ENCODE data around the gene COL23A1.

DNA sequence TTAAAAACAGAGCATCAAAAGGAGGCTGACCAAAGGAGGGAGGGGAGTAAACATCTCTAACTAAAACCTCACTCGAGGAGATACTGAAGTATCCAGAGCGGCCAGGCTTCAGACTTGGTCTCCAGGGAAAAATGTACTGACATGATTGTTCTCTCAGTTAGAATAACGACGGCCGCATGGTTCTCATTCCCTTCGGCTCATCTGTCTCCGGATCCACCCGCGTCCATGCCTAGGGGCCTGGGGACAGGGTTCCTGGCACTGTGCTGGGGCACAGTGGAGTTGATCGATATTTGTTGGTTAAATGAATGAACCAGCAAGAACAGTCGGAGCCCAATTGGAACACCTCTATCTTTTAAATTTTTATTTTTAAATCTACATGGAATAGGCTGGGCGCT lies 190.5 kb downstream of the COL23A1 start:
- no peak for TF ChIP-seq TAF7 (optimal IDR thresholded peaks at IDR 0.05; ENCODE audit: borderline replicate concordance, low read depth, low read length)
- no peak for TF ChIP-seq EP300 (IDR thresholded peaks at IDR 0.05; ENCODE audit: borderline replicate concordance in 1 of 2, low read depth in 2 of 2, low read length in 2 of 2)
- TF ChIP-seq CBX5 (IDR thresholded peaks at IDR 0.05; ENCODE audit: low read depth, low read length) = no peak
- TF ChIP-seq, protein P1, sequence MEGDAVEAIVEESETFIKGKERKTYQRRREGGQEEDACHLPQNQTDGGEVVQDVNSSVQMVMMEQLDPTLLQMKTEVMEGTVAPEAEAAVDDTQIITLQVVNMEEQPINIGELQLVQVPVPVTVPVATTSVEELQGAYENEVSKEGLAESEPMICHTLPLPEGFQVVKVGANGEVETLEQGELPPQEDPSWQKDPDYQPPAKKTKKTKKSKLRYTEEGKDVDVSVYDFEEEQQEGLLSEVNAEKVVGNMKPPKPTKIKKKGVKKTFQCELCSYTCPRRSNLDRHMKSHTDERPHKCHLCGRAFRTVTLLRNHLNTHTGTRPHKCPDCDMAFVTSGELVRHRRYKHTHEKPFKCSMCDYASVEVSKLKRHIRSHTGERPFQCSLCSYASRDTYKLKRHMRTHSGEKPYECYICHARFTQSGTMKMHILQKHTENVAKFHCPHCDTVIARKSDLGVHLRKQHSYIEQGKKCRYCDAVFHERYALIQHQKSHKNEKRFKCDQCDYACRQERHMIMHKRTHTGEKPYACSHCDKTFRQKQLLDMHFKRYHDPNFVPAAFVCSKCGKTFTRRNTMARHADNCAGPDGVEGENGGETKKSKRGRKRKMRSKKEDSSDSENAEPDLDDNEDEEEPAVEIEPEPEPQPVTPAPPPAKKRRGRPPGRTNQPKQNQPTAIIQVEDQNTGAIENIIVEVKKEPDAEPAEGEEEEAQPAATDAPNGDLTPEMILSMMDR (IDR thresholded peaks at IDR 0.05; ENCODE audit: control extremely low read depth in 1 of 3, insufficient read depth in 1 of 3, low read depth in 1 of 3, low read length in 3 of 3) = no peak
- TF ChIP-seq, protein P2, sequence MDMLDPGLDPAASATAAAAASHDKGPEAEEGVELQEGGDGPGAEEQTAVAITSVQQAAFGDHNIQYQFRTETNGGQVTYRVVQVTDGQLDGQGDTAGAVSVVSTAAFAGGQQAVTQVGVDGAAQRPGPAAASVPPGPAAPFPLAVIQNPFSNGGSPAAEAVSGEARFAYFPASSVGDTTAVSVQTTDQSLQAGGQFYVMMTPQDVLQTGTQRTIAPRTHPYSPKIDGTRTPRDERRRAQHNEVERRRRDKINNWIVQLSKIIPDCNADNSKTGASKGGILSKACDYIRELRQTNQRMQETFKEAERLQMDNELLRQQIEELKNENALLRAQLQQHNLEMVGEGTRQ (IDR thresholded peaks at IDR 0.05; ENCODE audit: low read length) = no peak
- TF ChIP-seq FOSL1 (IDR thresholded peaks at IDR 0.05; ENCODE audit: insufficient read depth, low read depth, low read length) = no peak
- TF ChIP-seq CEBPB (IDR thresholded peaks at IDR 0.05; ENCODE audit: low read depth, low read length) = no peak
- TF ChIP-seq, protein P3, sequence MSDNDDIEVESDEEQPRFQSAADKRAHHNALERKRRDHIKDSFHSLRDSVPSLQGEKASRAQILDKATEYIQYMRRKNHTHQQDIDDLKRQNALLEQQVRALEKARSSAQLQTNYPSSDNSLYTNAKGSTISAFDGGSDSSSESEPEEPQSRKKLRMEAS (IDR thresholded peaks at IDR 0.05) = no peak

Measured in H1 (cell line).